Spleen (tissue), 11 donors: Measurements from ENCODE around the gene PTPRE. TPM values are rescaled to one million over a fixed set of nuclear protein-coding genes. Genes with fewer than 3 reads are reported as not detected.

ENCODE experiments used
- DNase-seq: peaks from one replicate; pipeline ENCODE4 v3.0.0-alpha.2; 2020
- H3K27ac ChIP-seq, 8 donors: fragments of 200-600 bp; sonication (generic) in 7 of 8; 1 replicate in 4 of 8; 2 replicates in 4 of 8; pipeline versions ENCODE4 v1.5.0 to v1.8.0; 2016 to 2021; ENCODE audit warnings: inconsistent platforms in 4 of 8, mild to moderate bottlenecking in 4 of 8, moderate library complexity in 1 of 8
- H3K27me3 ChIP-seq, 7 donors: fragments of 200-600 bp; sonication (generic) in 6 of 7; replicated peaks in 1 of 7; 1 replicate in 4 of 7; 2 replicates in 3 of 7; pipeline versions ENCODE4 v1.5.0 to v1.8.0; 2016 to 2021; ENCODE audit warnings: inconsistent platforms in 3 of 7, mild to moderate bottlenecking in 1 of 7
- H3K36me3 ChIP-seq, 6 donors: fragments of 200-600 bp; sonication (generic) in 5 of 6; 1 replicate in 4 of 6; 2 replicates in 2 of 6; pipeline versions ENCODE4 v1.5.0 to v1.8.0; 2016 to 2021; ENCODE audit warnings: inconsistent platforms in 2 of 6
- H3K4me1 ChIP-seq, 6 donors: fragments of 200-600 bp; sonication (generic) in 5 of 6; 1 replicate in 3 of 6; 2 replicates in 3 of 6; pipeline versions ENCODE4 v1.5.0 to v1.8.0; 2016 to 2021; ENCODE audit warnings: inconsistent platforms in 3 of 6
- H3K4me3 ChIP-seq, 8 donors: fragments of 200-600 bp; sonication (generic) in 7 of 8; 1 replicate in 4 of 8; 2 replicates in 4 of 8; pipeline versions ENCODE4 v1.5.0 to v1.8.0; 2016 to 2021; ENCODE audit warnings: inconsistent platforms in 4 of 8, mild to moderate bottlenecking in 4 of 8, moderate library complexity in 2 of 8
- H3K9me3 ChIP-seq, 8 donors: fragments of 200-600 bp; sonication (generic) in 7 of 8; 1 replicate in 4 of 8; 2 replicates in 4 of 8; pipeline versions ENCODE4 v1.5.0 to v1.8.0; 2016 to 2021; ENCODE audit warnings: inconsistent platforms in 4 of 8
- CTCF ChIP-seq, 11 experiments: fragments of 200-600 bp in 7 of 11; fragments of 450-650 bp in 4 of 11; sonication (generic) in 4 of 11; IDR thresholded peaks in 8 of 11; conservative IDR thresholded peaks in 3 of 11; 1 replicate in 7 of 11; 2 replicates in 4 of 11; pipeline versions ENCODE4 v1.4.0 to v1.8.0; 2016 to 2021; ENCODE audit warnings: antibody characterized with exemption in 11 of 11, inconsistent platforms in 4 of 11, mild to moderate bottlenecking in 1 of 11
- POLR2A ChIP-seq, 3 donors: fragments of 450-650 bp; IDR thresholded peaks; one replicate each; pipeline ENCODE4 v1.5.1; 2017; ENCODE audit warnings: antibody characterized with exemption in 3 of 3, mild to moderate bottlenecking in 1 of 3
- POLR2AphosphoS5 ChIP-seq, 3 donors: sonication (generic); formaldehyde crosslinking; IDR thresholded peaks; one replicate each; pipeline ENCODE4 v1.5.1; 2017; ENCODE audit warnings: antibody characterized with exemption in 3 of 3
- WGBS, 5 donors: extraction: QIAGEN DNeasy Blood & Tissue Kit in 3 of 5; methylation state at CpG; one replicate each; pipeline versions ENCODE4 v1.1.5 to v1.1.7; 2013 to 2018; 5-methylcytosine and 5-hydroxymethylcytosine counted together
- intact Hi-C: fragments of 100-400 bp; cut with DNase I; formaldehyde crosslinking; loops from one replicate; pipeline ENCODE4 v1.15.0; 2023; ENCODE audit warnings: low total_unique reads
- polyA plus RNA-seq, 3 donors: library from polyadenylated mRNA; stranded (reverse); fragments of 200-250 nt; gene quantifications; one replicate each; pipeline ENCODE4 v1.2.1, GENCODE V29; 2013
- total RNA-seq, 7 donors: library from RNA; depleted of rRNA in 3 of 7; stranded (reverse); fragments of >200 nt in 3 of 7; fragmentation: NEBNext Ultra II Directional in 4 of 7; extraction: Animal tissue kit (Norgen Biotek cat#: 25700) in 4 of 7; gene quantifications; one replicate each; pipeline versions ENCODE4 v1.1.0 to v1.2.1, GENCODE V29; 2016 to 2021
- donor health status: healthy with polysubstance abuse.
- donor health status: DM: no; HTN: no; CAD: no; lungs with moderate emphysema.
- donor health status: DM: no; HTN: no; CAD: no.
- donor health status: Bipolar disorder and iron deficiency.
- donor health status: healthy.
- donor health status: DM: no; HTN: no; CAD: no.
- donor health status: DM: yes; HTN: yes; CAD: no.

Gene PTPRE
- total and polyA plus RNA-seq, 10 donors, result 6.2 to 133 (median 70.2) TPM

- DNase-seq, result no peak
- Histone ChIP-seq H3K27me3 (peaks cover 0 to 28% (median 5%) of the 10 kb centered on the region in 7 donors), H3K9me3 (no peaks in the 10 kb centered on the region), H3K36me3 (no peaks in the 10 kb centered on the region), H3K27ac (no peak overlapping the region), H3K4me1 (peaks cover 0 to 42% (median 26%) of the 10 kb centered on the region in 6 donors), H3K4me3 (no peak overlapping the region)
- TF ChIP-seq POLR2AphosphoS5 (IDR thresholded peaks at IDR 0.05) (no peak), CTCF (IDR thresholded peaks at IDR 0.05 in 8 of 11, conservative IDR thresholded peaks at IDR 0.05 in 3 of 11) (no peak), POLR2A (IDR thresholded peaks at IDR 0.05) (no peak)
- intact Hi-C loops, result loop anchor here (5.0 kb wide), 1 partner anchor 157 kb away; no protein-coding TSS in a partner anchor
- WGBS, 5 donors, result 86 to 96% (median 92%) methylated on average over 6 to 7 of the region's 7 CpGs
Measured at GRCh38 chr10:127909716-127910463, 3.0 kb downstream of the PTPRE start.

DNA sequence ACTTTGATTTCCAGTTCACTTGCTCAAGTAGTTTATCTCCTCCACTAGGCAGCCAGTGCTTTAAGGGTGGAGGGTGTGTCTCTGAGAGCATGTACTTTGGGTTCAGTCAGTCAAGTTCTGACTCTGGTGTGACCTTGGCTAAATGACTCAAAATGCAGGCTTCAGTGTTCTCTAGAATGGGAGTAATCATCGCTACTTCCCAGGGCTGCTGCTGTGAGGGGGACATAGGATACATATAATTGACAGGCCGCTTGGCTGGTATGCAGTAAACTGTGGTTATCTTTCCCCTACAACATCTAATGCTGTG lies 3.5 kb downstream of the PTPRE start:
- Histone ChIP-seq H3K27ac (no peak overlapping the region), H3K36me3 (no peaks in the 10 kb centered on the region), H3K27me3 (peaks cover 0 to 28% (median 5%) of the 10 kb centered on the region in 7 donors), H3K4me1 (peaks cover 0 to 42% (median 26%) of the 10 kb centered on the region in 6 donors), H3K9me3 (no peaks in the 10 kb centered on the region), H3K4me3 (no peak overlapping the region)
- 89 to 97% (median 95%) methylated on average over 2 of the region's 2 CpGs for WGBS, 5 donors
- TF ChIP-seq POLR2AphosphoS5 (IDR thresholded peaks at IDR 0.05) (no peak), POLR2A (IDR thresholded peaks at IDR 0.05) (no peak), CTCF (IDR thresholded peaks at IDR 0.05 in 8 of 11, conservative IDR thresholded peaks at IDR 0.05 in 3 of 11) (no peak)
- intact Hi-C loops, result no loop called here
- DNase-seq, result no peak

GRCh38 chr10:127911218-127911866 lies 4.4 kb downstream of the PTPRE start:
- Histone ChIP-seq H3K4me1 (peaks cover 0 to 37% (median 22%) of the 10 kb centered on the region in 6 donors), H3K36me3 (no peaks in the 10 kb centered on the region), H3K27me3 (peaks cover 0 to 26% (median 5%) of the 10 kb centered on the region in 7 donors), H3K27ac (no peak overlapping the region), H3K4me3 (no peak overlapping the region), H3K9me3 (peaks cover 0 to 6% (median 0%) of the 10 kb centered on the region in 8 donors)
- WGBS, 5 donors, result 69 to 84% (median 82%) methylated on average over 10 of the region's 10 CpGs
- DNase-seq, result no peak
- TF ChIP-seq CTCF (IDR thresholded peaks at IDR 0.05 in 8 of 11, conservative IDR thresholded peaks at IDR 0.05 in 3 of 11), result no peak
- TF ChIP-seq POLR2AphosphoS5 (IDR thresholded peaks at IDR 0.05), result no peak
- TF ChIP-seq POLR2A (IDR thresholded peaks at IDR 0.05), result no peak
- intact Hi-C loops, result no loop called here

GRCh38 chr10:127911867-127912257 lies 5.0 kb downstream of the PTPRE start:
- TF ChIP-seq POLR2A (IDR thresholded peaks at IDR 0.05) (no peak), CTCF (IDR thresholded peaks at IDR 0.05 in 8 of 11, conservative IDR thresholded peaks at IDR 0.05 in 3 of 11) (no peak), POLR2AphosphoS5 (IDR thresholded peaks at IDR 0.05) (no peak)
- Histone ChIP-seq H3K36me3 (no peaks in the 10 kb centered on the region), H3K4me1 (peaks cover 0 to 32% (median 18%) of the 10 kb centered on the region in 6 donors), H3K27me3 (peaks cover 0 to 21% (median 5%) of the 10 kb centered on the region in 7 donors), H3K4me3 (no peak overlapping the region), H3K9me3 (peaks cover 0 to 8% (median 0%) of the 10 kb centered on the region in 8 donors), H3K27ac (no peak overlapping the region)
- intact Hi-C loops, result no loop called here
- DNase-seq, result no peak
- 92 to 100% (median 96%) methylated on average over 3 to 4 of the region's 4 CpGs for WGBS, 5 donors
